Epithelial cell of proximal tubule (primary cell): ENCODE data around the gene SLC6A18. TPM values are rescaled to one million over a fixed set of nuclear protein-coding genes. Genes with fewer than 3 reads are reported as not detected.
"Not testable (repeated sequence)": the region's sequence is repeated elsewhere in the genome, so short reads cannot be mapped to it uniquely, and the experiment has no call there.

Experiments used
- DNase-seq: peaks from one replicate; pipeline ENCODE4 v3.0.0-alpha.2; 2011; ENCODE audit warnings: low read depth
- H3K4me3 ChIP-seq: 2 replicates; pipeline ENCODE4 v1.5.1; 2011; ENCODE audit warnings: low read depth, mild to moderate bottlenecking, low read length
- CTCF ChIP-seq: conservative IDR thresholded peaks from 2 replicates; pipeline ENCODE4 v1.5.1; 2012; ENCODE audit warnings: low read depth, mild to moderate bottlenecking, low read length
- total RNA-seq: library from RNA; depleted of rRNA; stranded (reverse); fragments of >200 nt; gene quantifications from 2 replicates; pipeline ENCODE4 v1.2.3, GENCODE V29; 2015

Gene SLC6A18
- total RNA-seq, 1 donor from 2014 or later, result not detected

DNA sequence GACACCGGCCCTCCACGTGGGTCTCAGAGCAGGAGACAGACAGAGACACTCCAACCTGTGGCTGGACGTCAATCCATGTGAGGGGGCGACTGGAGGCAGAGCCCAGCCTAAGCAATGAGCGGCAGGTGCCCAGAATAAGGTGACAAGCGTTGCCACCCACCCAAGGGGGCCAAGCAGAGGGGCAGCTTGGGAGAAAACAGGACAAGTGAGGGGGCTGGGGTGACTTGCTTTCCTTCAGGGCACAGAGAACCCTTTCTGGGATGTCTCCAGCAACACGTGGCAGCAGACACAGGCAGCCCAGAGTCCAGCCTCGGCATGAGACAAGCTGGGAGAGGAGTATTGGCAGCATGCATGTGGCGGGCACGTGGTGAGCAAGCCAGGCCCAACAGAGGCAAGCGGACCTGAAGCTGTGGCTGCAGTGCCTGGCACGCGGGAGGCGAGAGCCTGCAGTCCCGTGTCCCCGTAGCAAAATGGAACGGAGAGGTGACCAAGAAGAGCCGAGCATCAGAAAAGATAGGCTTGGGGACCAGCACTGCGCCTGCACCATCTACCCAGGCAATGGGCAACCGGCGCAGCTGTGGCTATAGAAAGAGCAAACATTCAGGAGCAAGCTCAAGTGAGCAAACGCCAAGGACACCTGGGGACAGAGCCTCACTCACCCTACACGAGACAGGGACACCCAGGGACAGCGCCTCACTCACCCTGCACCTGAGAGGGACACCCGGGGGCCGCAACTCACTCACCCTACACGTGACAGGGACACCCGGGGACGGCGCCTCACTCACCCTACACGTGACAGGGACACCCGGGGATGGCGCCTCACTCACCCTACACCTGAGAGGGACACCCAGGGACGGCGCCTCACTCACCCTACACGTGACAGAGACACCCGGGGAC is 63.5 kb downstream of the SLC6A18 start:
- no peak for TF ChIP-seq CTCF
- DNase-seq, result no peak
- no peak overlapping the region for H3K4me3 ChIP-seq

- not testable (repeated sequence) for DNase-seq
Observed at GRCh38 chr5:1289559-1289958, 64.4 kb downstream of the SLC6A18 start.

DNA sequence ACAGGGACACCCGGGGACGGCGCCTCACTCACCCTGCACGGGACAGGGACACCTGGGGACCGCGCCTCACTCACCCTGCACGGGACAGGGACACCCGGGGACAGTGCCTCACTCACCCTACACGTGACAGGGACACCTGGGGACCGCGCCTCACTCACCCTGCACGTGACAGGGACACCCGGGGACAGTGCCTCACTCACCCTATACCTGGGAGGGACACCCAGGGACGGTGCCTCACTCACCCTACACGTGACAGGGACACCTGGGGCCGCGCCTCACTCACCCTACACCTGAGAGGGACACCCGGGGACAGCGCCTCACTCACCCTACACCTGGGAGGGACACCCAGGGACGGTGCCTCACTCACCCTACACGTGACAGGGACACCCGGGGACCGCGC is 65.8 kb downstream of the SLC6A18 start:
- H3K4me3 ChIP-seq, DNase-seq: not testable (repeated sequence)

More at GRCh38 chr5:1289559-1289958, 64.4 kb downstream of the SLC6A18 start:
- H3K4me3 ChIP-seq, result not testable (repeated sequence)

- TF ChIP-seq CTCF, result no peak
- H3K4me3 ChIP-seq, result no peak overlapping the region
- DNase-seq, result no peak
Observed at GRCh38 chr5:1291611-1292080, 66.5 kb downstream of the SLC6A18 start.

- no peak for TF ChIP-seq CTCF
- no peak for DNase-seq
- no peak overlapping the region for H3K4me3 ChIP-seq
Observed at GRCh38 chr5:1292139-1292538, 67.0 kb downstream of the SLC6A18 start.

- no peak for DNase-seq
- no peak overlapping the region for H3K4me3 ChIP-seq
- TF ChIP-seq CTCF, result no peak
Observed at GRCh38 chr5:1292846-1293415, 67.8 kb downstream of the SLC6A18 start.

DNA sequence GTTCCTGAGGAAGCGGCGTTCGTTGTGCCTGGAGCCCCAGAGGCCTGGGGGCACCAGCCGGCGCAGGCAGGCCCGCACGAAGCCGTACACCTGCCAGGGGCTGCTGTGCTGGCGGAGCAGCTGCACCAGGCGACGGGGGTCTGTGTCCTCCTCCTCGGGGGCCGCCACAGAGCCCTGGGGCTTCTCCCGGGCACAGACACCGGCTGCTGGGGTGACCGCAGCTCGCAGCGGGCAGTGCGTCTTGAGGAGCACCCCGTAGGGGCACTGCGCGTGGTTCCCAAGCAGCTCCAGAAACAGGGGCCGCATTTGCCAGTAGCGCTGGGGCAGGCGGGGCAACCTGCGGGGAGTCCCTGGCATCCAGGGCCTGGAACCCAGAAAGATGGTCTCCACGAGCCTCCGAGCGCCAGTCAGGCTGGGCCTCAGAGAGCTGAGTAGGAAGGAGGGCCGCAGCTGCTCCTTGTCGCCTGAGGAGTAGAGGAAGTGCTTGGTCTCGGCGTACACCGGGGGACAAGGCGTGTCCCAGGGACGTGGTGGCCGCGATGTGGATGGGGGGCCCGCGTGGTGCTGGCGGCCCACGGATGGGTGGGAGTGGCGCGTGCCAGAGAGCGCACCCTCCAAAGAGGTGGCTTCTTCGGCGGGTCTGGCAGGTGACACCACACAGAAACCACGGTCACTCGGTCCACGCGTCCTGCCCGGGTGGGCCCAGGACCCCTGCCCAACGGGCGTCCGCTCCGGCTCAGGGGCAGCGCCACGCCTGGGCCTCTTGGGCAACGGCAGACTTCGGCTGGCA is 68.4 kb downstream of the SLC6A18 start:
- H3K4me3 ChIP-seq, result no peak overlapping the region
- no peak for TF ChIP-seq CTCF
- DNase-seq, result no peak
